Measurements from ENCODE around the gene EEFSEC.
A peak's percentile ranks its signal among the peaks of the same experiment; 100 is the strongest.

Gene EEFSEC

DNA sequence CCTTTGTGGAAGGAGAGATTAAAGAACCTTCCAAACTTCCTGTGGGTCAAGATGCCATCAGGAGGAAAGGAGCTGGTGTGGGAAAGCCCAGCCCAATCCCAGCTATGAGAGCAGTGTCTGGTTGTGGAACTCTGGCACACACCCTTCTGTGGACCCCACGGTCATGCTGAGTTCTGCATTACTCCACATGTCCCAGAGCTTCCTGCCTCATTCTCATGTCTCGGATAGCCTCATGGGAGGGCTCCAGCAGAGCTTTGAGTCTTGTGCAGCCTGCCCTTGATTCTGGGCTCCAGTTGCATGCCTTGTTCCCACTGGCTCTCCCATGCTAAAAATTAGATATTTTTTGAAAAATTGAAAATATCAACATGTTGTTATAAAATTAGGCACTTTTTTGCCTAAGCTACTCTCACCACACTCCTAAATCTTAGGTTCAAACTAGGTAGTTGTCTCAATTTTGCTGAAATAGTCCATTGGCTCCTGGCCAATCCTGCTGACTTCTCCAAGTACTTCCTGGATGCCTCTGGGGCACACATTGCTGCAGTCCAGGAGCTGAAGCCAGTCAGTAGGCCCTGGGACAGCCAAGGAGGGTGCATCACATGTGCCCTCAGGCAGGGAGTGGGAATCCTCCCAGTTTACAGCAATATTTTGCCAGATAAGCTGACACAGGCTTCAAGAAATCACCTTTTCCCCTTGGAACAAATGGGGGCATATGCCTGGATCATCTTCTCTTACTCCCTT, 144.3 kb downstream of the EEFSEC start:
- H3K4me3 Mint-ChIP-seq: no peak overlapping the region
- TF ChIP-seq, protein P1, sequence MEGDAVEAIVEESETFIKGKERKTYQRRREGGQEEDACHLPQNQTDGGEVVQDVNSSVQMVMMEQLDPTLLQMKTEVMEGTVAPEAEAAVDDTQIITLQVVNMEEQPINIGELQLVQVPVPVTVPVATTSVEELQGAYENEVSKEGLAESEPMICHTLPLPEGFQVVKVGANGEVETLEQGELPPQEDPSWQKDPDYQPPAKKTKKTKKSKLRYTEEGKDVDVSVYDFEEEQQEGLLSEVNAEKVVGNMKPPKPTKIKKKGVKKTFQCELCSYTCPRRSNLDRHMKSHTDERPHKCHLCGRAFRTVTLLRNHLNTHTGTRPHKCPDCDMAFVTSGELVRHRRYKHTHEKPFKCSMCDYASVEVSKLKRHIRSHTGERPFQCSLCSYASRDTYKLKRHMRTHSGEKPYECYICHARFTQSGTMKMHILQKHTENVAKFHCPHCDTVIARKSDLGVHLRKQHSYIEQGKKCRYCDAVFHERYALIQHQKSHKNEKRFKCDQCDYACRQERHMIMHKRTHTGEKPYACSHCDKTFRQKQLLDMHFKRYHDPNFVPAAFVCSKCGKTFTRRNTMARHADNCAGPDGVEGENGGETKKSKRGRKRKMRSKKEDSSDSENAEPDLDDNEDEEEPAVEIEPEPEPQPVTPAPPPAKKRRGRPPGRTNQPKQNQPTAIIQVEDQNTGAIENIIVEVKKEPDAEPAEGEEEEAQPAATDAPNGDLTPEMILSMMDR (IDR thresholded peaks at IDR 0.05; ENCODE audit: unreplicated experiment in 3 of 3): no peak
- no peaks in the 10 kb centered on the region for H3K9me3 Mint-ChIP-seq
- peaks cover 13% of the 10 kb centered on the region for H3K4me1 Mint-ChIP-seq
- peak overlapping the region in 1 of 3 experiments; percentile 7 for H3K27ac Mint-ChIP-seq
- H3K27me3 Mint-ChIP-seq (ENCODE audit: low read depth): no peaks in the 10 kb centered on the region
- H3K36me3 Mint-ChIP-seq (ENCODE audit: low read depth): peaks cover 8% of the 10 kb centered on the region

DNA sequence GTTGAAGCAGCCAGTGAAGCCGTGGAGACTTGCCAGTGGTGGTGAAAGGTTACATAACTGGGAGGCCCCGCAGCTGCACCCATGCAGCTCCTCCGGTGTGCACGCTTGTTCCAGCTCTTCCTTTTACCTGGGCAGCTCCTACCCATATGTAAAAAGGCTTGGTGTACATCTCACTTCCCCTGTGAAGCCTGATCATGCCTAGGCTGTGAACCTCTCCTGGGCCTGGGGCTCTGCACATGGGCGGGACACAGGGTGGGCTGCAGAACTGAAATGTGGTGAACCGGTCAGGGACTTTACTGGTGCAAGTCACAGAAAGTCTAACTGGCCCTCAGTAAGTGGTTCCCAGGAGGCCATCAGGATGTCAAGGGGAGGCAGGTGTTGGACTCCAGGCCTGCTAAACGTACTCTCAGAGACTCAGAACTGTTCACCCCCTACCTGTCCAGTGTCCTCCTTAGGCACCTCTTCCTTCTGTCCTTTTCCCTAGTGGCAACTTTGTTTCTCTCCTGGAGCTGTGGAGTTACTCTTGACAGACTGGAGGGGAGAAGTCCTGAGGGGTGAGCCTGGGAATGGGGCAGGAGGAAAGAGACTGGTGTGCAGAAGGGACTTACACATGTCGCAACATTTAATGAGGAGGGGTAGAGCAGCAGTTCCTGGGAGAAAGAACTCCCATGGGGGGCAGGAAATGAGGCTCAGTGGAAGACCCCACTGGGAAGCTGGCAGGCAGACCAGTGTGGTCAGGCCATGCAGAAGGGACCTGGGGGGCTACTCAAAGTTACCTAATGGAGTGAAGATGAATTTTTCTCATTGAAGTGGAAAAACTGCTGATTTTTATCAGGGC, 148.1 kb downstream of the EEFSEC start:
- Mint-ChIP-seq H3K27me3 (ENCODE audit: low read depth) (no peaks in the 10 kb centered on the region), H3K36me3 (ENCODE audit: low read depth) (peaks cover 15% of the 10 kb centered on the region), H3K9me3 (no peaks in the 10 kb centered on the region), H3K27ac (no peak overlapping the region), H3K4me3 (no peak overlapping the region), H3K4me1 (peaks cover 17% of the 10 kb centered on the region)
- TF ChIP-seq, protein P1 (IDR thresholded peaks at IDR 0.05; ENCODE audit: unreplicated experiment in 3 of 3): no peak

DNA sequence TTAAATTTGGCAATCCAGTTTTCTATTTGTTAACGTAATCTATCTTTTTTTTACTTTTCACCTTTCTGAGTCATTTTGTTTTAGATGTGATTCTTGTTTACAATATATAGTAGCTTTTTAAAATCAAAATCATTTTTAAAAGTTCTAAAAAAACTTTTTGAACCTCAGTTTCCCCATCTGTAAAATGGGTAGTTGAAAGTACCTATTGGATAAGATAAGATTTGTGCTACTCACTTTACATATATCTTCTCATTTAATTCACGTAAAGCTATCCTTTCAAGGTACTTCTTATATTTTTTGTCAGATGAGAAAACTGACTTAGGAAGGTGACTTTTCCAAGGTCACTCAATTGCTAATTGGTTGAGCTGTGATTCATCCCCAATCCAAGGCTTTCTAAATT, 153.2 kb downstream of the EEFSEC start:
- Mint-ChIP-seq H3K4me1 (peaks cover 18% of the 10 kb centered on the region), H3K36me3 (ENCODE audit: low read depth) (peaks cover 8% of the 10 kb centered on the region), H3K27me3 (ENCODE audit: low read depth) (no peaks in the 10 kb centered on the region), H3K27ac (no peak overlapping the region), H3K9me3 (no peaks in the 10 kb centered on the region), H3K4me3 (no peak overlapping the region)
- TF ChIP-seq, protein P1 (IDR thresholded peaks at IDR 0.05; ENCODE audit: unreplicated experiment in 3 of 3): no peak

DNA sequence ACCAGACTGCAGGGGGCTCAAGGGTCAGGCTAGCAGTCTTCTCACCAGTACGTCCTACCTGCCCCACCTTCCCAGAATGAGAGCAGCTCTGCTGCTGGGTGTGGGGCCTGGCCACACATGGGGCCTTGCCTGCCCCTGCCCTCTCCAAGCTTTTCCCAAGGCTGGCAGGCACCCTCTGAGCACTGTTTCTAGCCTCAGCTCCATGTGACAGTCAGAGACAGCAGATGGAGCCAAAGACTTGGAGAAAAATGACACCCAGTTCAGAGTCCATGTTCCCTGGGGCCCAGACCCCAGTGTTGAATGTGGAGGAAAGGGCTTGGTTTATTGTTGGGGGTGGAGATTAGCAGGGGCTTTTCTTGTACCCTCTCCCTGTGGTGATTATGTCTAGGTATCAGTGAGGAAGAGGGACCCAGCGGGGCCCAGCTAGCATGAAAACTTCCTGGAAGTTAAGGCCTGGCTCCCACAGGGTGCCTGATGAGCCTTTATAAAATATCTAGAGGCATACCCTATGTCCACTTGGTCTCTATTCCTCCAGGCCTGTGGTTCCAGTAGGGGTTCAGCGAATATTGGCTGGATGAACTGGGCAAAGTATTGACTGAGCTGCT, 153.8 kb downstream of the EEFSEC start:
- peaks cover 8% of the 10 kb centered on the region for H3K36me3 Mint-ChIP-seq (ENCODE audit: low read depth)
- H3K9me3 Mint-ChIP-seq: no peaks in the 10 kb centered on the region
- H3K27ac Mint-ChIP-seq: peak overlapping the region in 1 of 3 experiments; percentile 48
- H3K27me3 Mint-ChIP-seq (ENCODE audit: low read depth): peaks cover 3% of the 10 kb centered on the region
- H3K4me3 Mint-ChIP-seq: no peak overlapping the region
- TF ChIP-seq, protein P1 (IDR thresholded peaks at IDR 0.05; ENCODE audit: unreplicated experiment in 3 of 3): peak; percentile 8 to 42 (median 25)
- peaks cover 18% of the 10 kb centered on the region for H3K4me1 Mint-ChIP-seq

DNA sequence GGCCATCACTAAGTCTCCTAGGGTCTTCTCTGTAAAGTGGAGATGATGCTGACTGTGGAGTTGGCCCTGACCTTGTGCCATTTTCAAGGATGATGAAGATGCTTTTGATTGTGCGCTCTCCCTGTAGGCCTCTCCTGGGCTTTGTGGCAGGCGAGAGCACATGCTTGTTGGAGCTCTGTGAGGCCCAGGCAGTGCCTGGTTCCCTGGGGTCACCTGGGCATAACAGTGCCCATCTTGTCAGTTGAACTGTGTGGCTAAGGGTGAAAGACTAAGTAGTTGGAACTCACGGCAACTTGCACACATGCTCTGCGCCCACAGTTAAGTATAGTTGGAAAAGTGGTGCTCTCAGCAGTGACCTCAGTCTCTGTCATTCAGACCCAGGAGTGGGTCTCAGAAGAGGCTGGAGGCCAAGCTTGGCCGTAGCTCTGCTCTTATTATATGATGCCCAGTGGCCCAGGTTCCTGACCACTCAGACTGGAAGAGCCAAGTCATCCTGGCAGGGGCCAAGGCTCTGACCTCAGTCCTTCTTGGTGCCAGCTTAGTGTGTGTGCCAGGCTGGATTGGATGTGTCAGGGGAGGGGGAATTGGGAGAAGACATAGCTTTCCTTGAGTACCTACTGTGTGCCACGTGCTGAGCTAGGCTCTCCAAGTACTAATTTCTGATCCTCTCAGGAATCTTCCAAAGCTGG, 154.6 kb downstream of the EEFSEC start:
- H3K27me3 Mint-ChIP-seq (ENCODE audit: low read depth): peaks cover 3% of the 10 kb centered on the region
- H3K27ac Mint-ChIP-seq: no peak overlapping the region
- H3K4me1 Mint-ChIP-seq: peaks cover 18% of the 10 kb centered on the region
- H3K36me3 Mint-ChIP-seq (ENCODE audit: low read depth): peaks cover 8% of the 10 kb centered on the region
- no peaks in the 10 kb centered on the region for H3K9me3 Mint-ChIP-seq
- TF ChIP-seq, protein P1 (IDR thresholded peaks at IDR 0.05; ENCODE audit: unreplicated experiment in 3 of 3): no peak
- H3K4me3 Mint-ChIP-seq: no peak overlapping the region

Data from nephron (organoid).